HG03469 (cell line): Measurements from ENCODE around the gene HLA-B.

Source experiments
- ATAC-seq: cut with Tn5 transposase; IDR thresholded peaks from one replicate; pipeline ENCODE4 v1.9.1; 2021; ENCODE audit warnings: mild to moderate bottlenecking, moderate library complexity, moderate number of reproducible peaks; ENCODE audit not compliant: unreplicated experiment

The HLA-B gene

GRCh38 chr6:31353384-31353945, 3.5 kb downstream of the HLA-B start:
- no peak for ATAC-seq

DNA sequence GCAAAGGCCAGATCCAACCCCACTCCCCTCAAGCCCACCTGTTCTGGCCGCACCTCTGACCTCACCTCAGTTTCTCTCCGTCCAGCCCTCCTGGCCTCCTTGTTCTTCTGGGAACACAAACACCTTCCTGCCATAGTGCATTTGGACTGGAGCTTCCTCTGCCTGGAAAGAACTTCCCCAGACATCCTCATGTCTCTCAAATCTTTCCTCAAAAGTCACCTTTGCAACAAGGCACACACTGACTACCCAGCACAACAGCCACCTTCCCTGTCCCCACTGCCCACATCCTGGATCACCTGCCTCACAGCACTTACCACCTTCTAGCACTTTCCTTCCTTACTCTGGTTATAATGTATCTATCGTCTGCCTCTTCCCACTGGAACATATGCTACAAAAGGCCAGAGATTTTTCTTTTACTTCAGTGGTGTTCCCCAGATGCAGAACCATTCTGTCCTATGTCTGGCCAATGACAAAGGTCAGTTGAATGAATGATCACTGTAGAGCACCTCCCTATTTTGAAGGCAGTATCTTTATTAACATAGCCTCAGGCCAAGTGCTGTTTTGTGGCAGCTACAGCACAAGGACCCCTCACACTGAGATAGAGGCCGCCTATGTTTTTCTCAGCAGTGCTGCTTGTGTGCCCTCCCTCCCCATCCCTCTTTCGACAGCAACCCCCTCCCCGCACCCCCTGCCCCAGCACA, 4.1 kb downstream of the HLA-B start:
- no peak for ATAC-seq

- no peak for ATAC-seq
These were observed 4.7 kb downstream of the HLA-B start for GRCh38 chr6:31352310-31352682.

- ATAC-seq = no peak
These were observed 5.3 kb downstream of the HLA-B start for GRCh38 chr6:31351401-31352309.

DNA sequence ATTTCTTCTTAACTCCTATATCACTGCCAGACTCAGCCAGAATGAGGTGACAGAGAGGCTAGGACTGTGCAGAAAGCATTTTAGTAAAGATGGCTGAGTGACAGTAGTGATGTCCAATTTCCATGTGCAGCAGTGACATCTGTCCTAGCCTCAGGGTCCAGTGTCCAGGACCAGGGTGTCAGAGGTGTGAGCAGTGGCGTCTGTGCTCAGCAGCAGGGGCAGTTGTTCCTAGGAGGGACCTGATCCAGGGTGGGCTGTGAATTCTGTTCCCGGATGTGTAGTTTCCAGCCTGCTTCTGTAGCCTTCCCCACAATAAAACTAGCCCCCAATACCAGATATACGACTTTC, 6.0 kb downstream of the HLA-B start:
- no peak for ATAC-seq

- ATAC-seq = no peak
These were observed 6.6 kb downstream of the HLA-B start for GRCh38 chr6:31350196-31351032.

GRCh38 chr6:31349301-31349700, 7.7 kb downstream of the HLA-B start:
- no peak for ATAC-seq

DNA sequence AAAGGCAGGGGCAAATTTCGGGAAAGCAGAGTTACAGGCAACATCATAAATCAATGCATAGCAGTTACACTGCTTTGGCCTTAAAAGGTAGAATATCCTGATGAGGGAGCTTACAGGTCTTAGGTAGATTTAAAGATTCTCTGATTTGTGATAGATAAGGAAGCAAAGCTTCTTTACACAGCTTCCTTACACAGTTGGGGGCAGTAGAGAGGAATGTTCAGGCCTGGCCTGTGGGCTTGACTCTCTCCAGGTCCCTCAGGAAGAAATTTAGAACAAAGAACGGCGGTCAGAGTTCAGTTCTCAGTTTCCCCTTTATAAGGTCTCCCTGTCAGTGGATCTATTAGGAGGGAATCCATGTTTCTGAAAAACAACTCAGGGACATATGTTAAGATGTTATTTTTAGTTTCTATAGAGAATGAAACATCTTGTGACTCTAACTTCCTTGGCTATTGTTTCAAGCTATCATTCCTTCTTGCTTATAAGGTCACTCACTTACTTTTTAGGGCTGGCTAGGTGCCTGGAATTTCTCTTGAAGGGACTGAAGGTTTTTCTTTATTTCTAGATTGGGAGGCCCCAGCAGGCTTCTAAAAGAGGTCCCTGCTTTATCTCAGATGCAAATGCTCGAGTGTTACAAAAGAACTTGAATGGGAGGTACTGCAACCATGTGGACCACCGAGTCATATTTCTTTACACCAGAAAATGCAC, 11.8 kb downstream of the HLA-B start:
- ATAC-seq = no peak

DNA sequence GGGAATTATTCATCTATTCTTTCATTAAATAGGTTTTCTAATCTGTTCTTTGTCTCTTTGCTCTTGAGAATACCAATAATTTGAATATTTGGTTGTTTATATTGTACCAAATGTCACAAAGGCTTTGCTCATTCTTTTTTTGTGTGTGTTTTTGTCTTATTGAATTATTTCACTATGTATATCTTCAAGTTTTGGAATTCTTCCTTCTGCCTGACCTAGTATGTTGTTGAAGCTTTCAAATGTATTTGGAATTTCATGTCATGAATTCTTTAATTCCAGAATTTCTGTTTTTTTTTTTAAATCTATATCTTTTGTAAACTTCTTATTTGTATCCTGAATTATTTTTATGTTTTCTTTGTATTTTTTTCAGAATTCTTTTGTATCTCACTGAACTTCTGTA, 16.8 kb downstream of the HLA-B start:
- ATAC-seq = no peak

- ATAC-seq = no peak
These were observed 17.8 kb downstream of the HLA-B start for GRCh38 chr6:31339210-31339609.

DNA sequence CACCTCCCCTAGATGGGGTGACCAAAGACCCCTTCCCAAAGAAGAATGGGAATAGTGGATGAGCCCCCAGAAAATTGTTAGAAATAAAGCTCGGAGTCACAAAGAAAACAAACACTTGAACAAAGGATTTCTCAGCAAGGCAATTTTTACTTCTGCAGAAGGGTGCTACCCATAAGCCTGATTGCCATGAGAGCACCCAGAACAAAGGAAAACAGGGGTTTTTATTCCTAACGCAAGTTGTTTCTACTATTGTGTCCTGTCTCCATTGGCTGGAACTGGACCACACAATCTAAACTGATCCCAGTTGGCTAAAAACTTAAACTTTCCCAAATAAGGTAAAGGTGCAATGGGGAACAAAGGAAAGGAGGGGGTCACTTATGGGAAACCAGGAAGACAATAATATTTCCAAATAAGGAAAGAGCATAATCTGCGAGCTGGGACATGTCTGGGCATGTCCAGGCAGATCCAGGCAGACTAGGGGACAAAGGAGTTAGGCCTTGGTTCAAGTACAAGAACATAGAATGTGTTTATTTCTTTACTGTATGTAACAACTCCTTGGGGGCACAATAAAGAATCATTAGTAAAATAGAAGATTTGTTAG, 20.0 kb downstream of the HLA-B start:
- no peak for ATAC-seq

- no peak for ATAC-seq
These were observed 24.1 kb downstream of the HLA-B start for GRCh38 chr6:31332637-31333602.

GRCh38 chr6:31328355-31328960, 28.5 kb downstream of the HLA-B start:
- no peak for ATAC-seq

- ATAC-seq = no peak
These were observed 35.2 kb downstream of the HLA-B start for GRCh38 chr6:31321820-31322219.

GRCh38 chr6:31321005-31321707, 35.8 kb downstream of the HLA-B start:
- ATAC-seq = no peak

GRCh38 chr6:31317036-31317435, 39.9 kb downstream of the HLA-B start:
- ATAC-seq = no peak

DNA sequence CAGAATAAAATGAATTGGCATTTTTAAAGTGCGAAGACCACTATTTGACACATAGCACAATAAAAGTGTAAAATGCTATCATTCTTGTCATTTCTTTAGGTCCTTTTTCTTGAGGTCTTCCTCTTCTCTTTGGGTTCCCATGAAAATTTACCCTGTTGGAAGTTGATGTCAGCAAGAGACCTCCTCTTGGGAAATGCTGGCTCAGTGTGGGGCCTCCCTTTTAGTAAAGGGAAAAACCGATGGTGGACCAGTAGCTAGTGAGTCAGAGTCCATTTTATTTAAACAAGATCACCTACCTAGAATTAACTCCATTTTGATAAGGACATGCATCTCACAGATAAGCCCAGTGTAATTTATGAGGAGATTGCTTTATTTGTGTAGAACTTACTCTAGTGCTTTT, 47.3 kb downstream of the HLA-B start:
- no peak for ATAC-seq

GRCh38 chr6:31308845-31309175, 48.2 kb downstream of the HLA-B start:
- no peak for ATAC-seq
